H1 (cell line): ENCODE measurements around the gene IFI44L. TPM values are rescaled to one million over a fixed set of nuclear protein-coding genes. Genes with fewer than 3 reads are reported as not detected.

Experiments
- CTCF ChIA-PET: fragments of 300-600 bp; sonication (Branson Sonifier 250); formaldehyde crosslinking; loops from one replicate; lab custom pipeline; 2021; ENCODE audit not compliant: partially characterized antibody; lab: Charles Lee
- POLR2A ChIA-PET: fragments of 300-600 bp; sonication (Branson Sonifier 250); formaldehyde crosslinking; loops from one replicate; lab custom pipeline; 2021; ENCODE audit warnings: inconsistent platforms; ENCODE audit not compliant: partially characterized antibody; lab: Charles Lee
- DNase-seq, 2 experiments: peaks; one replicate each; pipeline versions ENCODE4 v3.0.0 to v3.0.0-alpha.2; 2010 to 2022; ENCODE audit warnings: low spot score in 2 of 2, low read depth in 1 of 2, mixed read lengths in 1 of 2
- FAIRE-seq: peaks from 2 replicates; lab custom pipeline; 2011; peaks lifted over from hg19 to GRCh38; lab: Jason Lieb, UNC
- H2AFZ ChIP-seq: 2 replicates; pipeline ENCODE4 v1.8.1; 2012; ENCODE audit warnings: low read length, inconsistent platforms
- H2AK5ac ChIP-seq: 2 replicates; pipeline ENCODE4 v1.6.1; 2013; ENCODE audit warnings: low read depth, low read length
- H2BK120ac ChIP-seq: replicated peaks from 2 replicates; pipeline ENCODE3; 2013; ENCODE audit warnings: low read depth, low read length, inconsistent platforms
- H2BK12ac ChIP-seq: 2 replicates; pipeline ENCODE4 v1.6.1; 2013; ENCODE audit warnings: low read depth, low read length
- H2BK15ac ChIP-seq: 2 replicates; pipeline ENCODE4 v1.6.1; 2013; ENCODE audit warnings: low read length
- H2BK20ac ChIP-seq: 2 replicates; pipeline ENCODE4 v1.6.1; 2013; ENCODE audit warnings: low read length
- H2BK5ac ChIP-seq: 2 replicates; pipeline ENCODE4 v1.6.1; 2013; ENCODE audit warnings: low read depth, low read length
- H3K14ac ChIP-seq: 2 replicates; pipeline ENCODE4 v1.6.1; 2013; ENCODE audit warnings: inconsistent platforms; ENCODE audit not compliant: insufficient read length
- H3K18ac ChIP-seq: 2 replicates; pipeline ENCODE4 v1.6.1; 2013; ENCODE audit warnings: low read length; ENCODE audit errors: extremely low read depth
- H3K23ac ChIP-seq: 2 replicates; pipeline ENCODE4 v1.6.1; 2013; ENCODE audit warnings: inconsistent platforms; ENCODE audit not compliant: insufficient read length
- H3K23me2 ChIP-seq: 2 replicates; pipeline ENCODE4 v1.6.1; 2013; ENCODE audit warnings: low read depth, low read length
- H3K27ac ChIP-seq: 2 replicates; pipeline ENCODE4 v1.6.1; 2011; ENCODE audit warnings: low read depth, low read length, inconsistent platforms
- H3K27me3 ChIP-seq, 4 experiments: replicated peaks in 1 of 4; 1 replicate in 1 of 4; 2 replicates in 3 of 4; pipeline versions ENCODE4 v1.6.1 to v1.8.1; 2011 to 2013; ENCODE audit warnings: low read length in 3 of 4, mild to moderate bottlenecking in 3 of 4, inconsistent platforms in 2 of 4, mixed read lengths in 2 of 4, moderate library complexity in 1 of 4; ENCODE audit not compliant: control insufficient read depth in 3 of 4, insufficient read depth in 3 of 4; ENCODE audit errors: extremely low read depth in 1 of 4
- H3K36me3 ChIP-seq, 4 experiments: 2 replicates each; pipeline versions ENCODE4 v1.6.1 to v1.8.1; 2011 to 2013; ENCODE audit warnings: mild to moderate bottlenecking in 4 of 4, low read length in 3 of 4, moderate library complexity in 2 of 4, control low read depth in 1 of 4, inconsistent platforms in 1 of 4; ENCODE audit not compliant: insufficient read depth in 4 of 4, control insufficient read depth in 2 of 4
- H3K4ac ChIP-seq: replicated peaks from 2 replicates; pipeline ENCODE3; 2013; ENCODE audit warnings: low read length, low read depth, mixed read lengths, inconsistent platforms; ENCODE audit not compliant: insufficient read length
- H3K4me1 ChIP-seq, 4 experiments: replicated peaks in 1 of 4; 1 replicate in 1 of 4; 2 replicates in 3 of 4; pipeline versions ENCODE4 v1.6.1 to v1.8.1; 2011 to 2013; ENCODE audit warnings: low read length in 3 of 4, inconsistent platforms in 2 of 4, mixed read lengths in 1 of 4; ENCODE audit not compliant: insufficient read depth in 4 of 4, control insufficient read depth in 3 of 4
- H3K4me2 ChIP-seq, 2 experiments: 2 replicates each; pipeline versions ENCODE4 v1.6.1 to v1.8.1; 2011 to 2013; ENCODE audit warnings: low read depth in 2 of 2, low read length in 2 of 2, control low read depth in 1 of 2, inconsistent platforms in 1 of 2, mild to moderate bottlenecking in 1 of 2; ENCODE audit not compliant: insufficient read depth in 1 of 2
- H3K4me3 ChIP-seq, 4 experiments: fragments of 200-600, 300-600 bp in 1 of 4; sonication (generic), shearing (Covaris generic), sonication (Bioruptor Twin) in 1 of 4; 2 replicates each; pipeline versions ENCODE4 v1.5.1 to v1.8.1; 2011 to 2016; ENCODE audit warnings: low read length in 4 of 4, low read depth in 3 of 4, control low read depth in 2 of 4, inconsistent platforms in 2 of 4, mild to moderate bottlenecking in 2 of 4, mixed read lengths in 1 of 4, moderate library complexity in 1 of 4; ENCODE audit not compliant: insufficient read depth in 2 of 4; ENCODE audit errors: extremely low read depth in 1 of 4
- H3K56ac ChIP-seq: replicated peaks from 2 replicates; pipeline ENCODE3; 2013; ENCODE audit warnings: low read depth, mild to moderate bottlenecking, mixed read lengths, low read length, inconsistent platforms; ENCODE audit not compliant: insufficient read length
- H3K79me1 ChIP-seq: 2 replicates; pipeline ENCODE4 v1.6.1; 2013; ENCODE audit warnings: low read depth, low read length, control low read depth
- H3K79me2 ChIP-seq, 2 experiments: 2 replicates each; pipeline versions ENCODE4 v1.6.1 to v1.8.1; 2012 to 2013; ENCODE audit warnings: low read length in 2 of 2, mild to moderate bottlenecking in 2 of 2, inconsistent platforms in 1 of 2; ENCODE audit not compliant: insufficient read depth in 2 of 2, control insufficient read depth in 1 of 2
- H3K9ac ChIP-seq, 4 experiments: replicated peaks in 1 of 4; 1 replicate in 1 of 4; 2 replicates in 3 of 4; pipeline versions ENCODE4 v1.6.1 to v1.8.1; 2011 to 2013; ENCODE audit warnings: low read depth in 3 of 4, low read length in 3 of 4, control low read depth in 2 of 4, mild to moderate bottlenecking in 2 of 4, moderate library complexity in 2 of 4, inconsistent platforms in 1 of 4; ENCODE audit errors: extremely low read depth in 1 of 4
- H3K9me3 ChIP-seq, 2 experiments: 2 replicates each; pipeline versions ENCODE4 v1.6.1 to v1.8.1; 2012 to 2013; ENCODE audit warnings: mild to moderate bottlenecking in 2 of 2, moderate library complexity in 2 of 2, control low read depth in 1 of 2, inconsistent platforms in 1 of 2, low read depth in 1 of 2, low read length in 1 of 2, mixed read lengths in 1 of 2; ENCODE audit not compliant: insufficient read depth in 2 of 2
- H4K20me1 ChIP-seq, 2 experiments: replicated peaks in 1 of 2; 2 replicates each; pipeline versions ENCODE3 to v1.8.1; 2011 to 2013; ENCODE audit warnings: inconsistent platforms in 2 of 2, low read length in 2 of 2, mild to moderate bottlenecking in 1 of 2; ENCODE audit not compliant: insufficient read depth in 2 of 2, control insufficient read depth in 1 of 2
- H4K5ac ChIP-seq: 2 replicates; pipeline ENCODE4 v1.6.1; 2013; ENCODE audit warnings: low read length, low read depth, mixed read lengths, inconsistent platforms; ENCODE audit not compliant: insufficient read length
- H4K8ac ChIP-seq: 2 replicates; pipeline ENCODE4 v1.8.0; 2013; ENCODE audit warnings: mild to moderate bottlenecking, moderate library complexity, low read length, inconsistent platforms; ENCODE audit not compliant: insufficient read depth; ENCODE audit errors: extremely low read depth
- H4K91ac ChIP-seq: replicated peaks from 2 replicates; pipeline ENCODE3; 2013; ENCODE audit warnings: low read length, mixed read lengths, inconsistent platforms; ENCODE audit not compliant: insufficient read length
- SP2 ChIP-seq: IDR thresholded peaks from 2 replicates; pipeline ENCODE4 v1.6.1; 2012; ENCODE audit warnings: mild to moderate bottlenecking, low read length, inconsistent platforms
- WGBS, 2 experiments: shearing (Covaris generic) in 1 of 2; methylation state at CpG; one replicate each; pipeline versions ENCODE4 v1.1.6 to v1.1.7; 2013 to 2015; ENCODE audit warnings: low lambda C conversion rate in 2 of 2, mixed read lengths in 2 of 2, inconsistent platforms in 1 of 2, low coverage in 1 of 2, missing lambda C conversion rate in 1 of 2; ENCODE audit not compliant: insufficient replicate concordance in 2 of 2, insufficient coverage in 1 of 2, insufficient read length in 1 of 2; ENCODE audit errors: extremely low coverage in 1 of 2, missing lambda C conversion rate in 1 of 2; 5-methylcytosine and 5-hydroxymethylcytosine counted together
- polyA plus RNA-seq, 7 experiments: library from polyadenylated mRNA; depleted of rRNA in 3 of 7; stranded (reverse) in 5 of 7; unstranded in 2 of 7; fragments of >200 nt in 5 of 7; fragments of 200-250 nt in 2 of 7; gene quantifications; 1 replicate in 5 of 7; 2 replicates in 1 of 7; 4 replicates in 1 of 7; pipeline versions ENCODE4 v1.2.1 to v1.2.3, GENCODE V29; 2011 to 2013; ENCODE audit warnings: missing spikeins in 2 of 7, mixed read lengths in 2 of 7
- total RNA-seq: library from RNA; stranded (reverse); fragmentation: NEBNext Ultra II Directional; extraction: Animal tissue kit (Norgen Biotek cat#: 25700); gene quantifications from 2 replicates; pipeline ENCODE4 v1.2.1, GENCODE V29; 2021

Gene IFI44L
- total and polyA plus RNA-seq, 2 of the 8 experiments (the other 6 are each of a cell fraction or from before 2014, with no cell fraction given): not detected

- 86% methylated on average over 1 of the region's 1 CpG; no CpG with 5 or more reads in 1 of the 2 experiments for WGBS, 2 experiments
Measured at GRCh38 chr1:78672428-78672827, 52.2 kb downstream of the IFI44L start.

More at GRCh38 chr1:78672428-78672827, 52.2 kb downstream of the IFI44L start:
- Histone ChIP-seq H3K27me3 (no peaks in the 10 kb centered on the region), H2AK5ac (no peak overlapping the region), H2BK120ac (no peak overlapping the region), H3K36me3 (no peaks in the 10 kb centered on the region), H3K4me1 (no peaks in the 10 kb centered on the region), H3K9ac (no peak overlapping the region), H3K23ac (no peak overlapping the region), H2BK15ac (no peak overlapping the region), H3K18ac (no peak overlapping the region), H2BK12ac (no peak overlapping the region), H2AFZ (no peak overlapping the region), H3K4ac (no peak overlapping the region), H3K9me3 (no peaks in the 10 kb centered on the region), H4K5ac (no peak overlapping the region), H3K4me3 (no peak overlapping the region), H4K8ac (no peak overlapping the region), H2BK5ac (no peak overlapping the region), H4K91ac (no peak overlapping the region), H3K4me2 (no peak overlapping the region), H3K27ac (no peak overlapping the region), H3K23me2 (no peaks in the 10 kb centered on the region), H3K79me1 (no peaks in the 10 kb centered on the region), H2BK20ac (no peak overlapping the region), H3K14ac (no peak overlapping the region), H3K79me2 (no peaks in the 10 kb centered on the region), H4K20me1 (no peaks in the 10 kb centered on the region), H3K56ac (no peak overlapping the region)
- DNase-seq (no peak), FAIRE-seq (no peak)
- ChIA-PET CTCF (interaction anchor here (0.6 to 4.8 kb wide), 17 partner anchors 10 to 541 kb away, joined by 3 to 31 read pairs (median 4); no protein-coding TSS in a partner anchor), POLR2A (no interaction called here)
- TF ChIP-seq SP2: no peak
